Activated CD4-positive, alpha-beta T cell treated with anti-CD3 and anti-CD28 coated beads, Interleukin-2, amount 10 ng/mL, durations not matched to agents 24 days and 14 days (primary cell): ENCODE measurements around the gene WASF3. TPM values are rescaled to one million over a fixed set of nuclear protein-coding genes. Genes with fewer than 3 reads are reported as not detected.

Source experiments
- DNase-seq: peaks from one replicate; pipeline ENCODE4 v3.0.0; 2022
- H3K27ac Mint-ChIP-seq: one replicate; pipeline ENCODE4 v1.8.0; 2022; ENCODE audit warnings: mild to moderate bottlenecking, mixed read lengths
- H3K27me3 Mint-ChIP-seq: one replicate; pipeline ENCODE4 v1.8.0; 2022; ENCODE audit warnings: mixed read lengths
- H3K36me3 Mint-ChIP-seq: one replicate; pipeline ENCODE4 v1.8.0; 2022; ENCODE audit warnings: low read depth, mild to moderate bottlenecking, mixed read lengths
- H3K4me1 Mint-ChIP-seq: one replicate; pipeline ENCODE4 v1.8.0; 2021; ENCODE audit warnings: mixed read lengths
- H3K4me3 Mint-ChIP-seq: one replicate; pipeline ENCODE4 v1.8.0; 2022; ENCODE audit warnings: mild to moderate bottlenecking, moderate library complexity, mixed read lengths
- H3K9me3 Mint-ChIP-seq: one replicate; pipeline ENCODE4 v1.8.0; 2021; ENCODE audit warnings: mixed read lengths
- intact Hi-C: fragments of 100-400 bp; cut with micrococcal nuclease; formaldehyde crosslinking; loops from one replicate; pipeline ENCODE4 v1.15.1; 2023
- total RNA-seq: library from RNA; stranded (reverse); gene quantifications from 2 replicates; pipeline ENCODE4 v1.2.3, GENCODE V29; 2022

WASF3 gene
- total RNA-seq, 1 donor from 2014 or later = 0.07 TPM

DNA sequence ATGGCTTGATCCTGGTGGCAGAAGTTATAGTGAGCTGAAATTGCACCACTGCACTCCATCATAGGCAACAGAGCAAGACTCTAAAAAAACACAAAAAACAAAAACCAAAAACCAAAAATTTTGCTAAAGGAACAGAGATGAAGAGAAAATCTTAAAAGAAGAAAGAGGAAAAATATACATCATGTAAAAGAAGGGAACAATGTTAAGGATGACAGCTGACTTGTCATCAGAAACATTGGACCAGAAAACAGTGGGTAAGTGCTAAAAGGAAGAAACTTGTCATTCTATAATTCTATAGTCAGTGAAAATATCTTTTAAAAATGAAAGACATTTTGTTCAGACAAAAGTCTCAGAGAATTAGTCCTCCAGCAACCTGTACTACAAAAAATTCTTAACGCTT lies 93.8 kb downstream of the WASF3 start:
- H3K4me3 Mint-ChIP-seq = no peak overlapping the region
- H3K27me3 Mint-ChIP-seq = peaks cover 8% of the 10 kb centered on the region
- H3K9me3 Mint-ChIP-seq = no peaks in the 10 kb centered on the region
- intact Hi-C loops = no loop called here
- no peak for DNase-seq
- H3K4me1 Mint-ChIP-seq = no peaks in the 10 kb centered on the region
- no peak overlapping the region for H3K27ac Mint-ChIP-seq
- no peaks in the 10 kb centered on the region for H3K36me3 Mint-ChIP-seq

DNA sequence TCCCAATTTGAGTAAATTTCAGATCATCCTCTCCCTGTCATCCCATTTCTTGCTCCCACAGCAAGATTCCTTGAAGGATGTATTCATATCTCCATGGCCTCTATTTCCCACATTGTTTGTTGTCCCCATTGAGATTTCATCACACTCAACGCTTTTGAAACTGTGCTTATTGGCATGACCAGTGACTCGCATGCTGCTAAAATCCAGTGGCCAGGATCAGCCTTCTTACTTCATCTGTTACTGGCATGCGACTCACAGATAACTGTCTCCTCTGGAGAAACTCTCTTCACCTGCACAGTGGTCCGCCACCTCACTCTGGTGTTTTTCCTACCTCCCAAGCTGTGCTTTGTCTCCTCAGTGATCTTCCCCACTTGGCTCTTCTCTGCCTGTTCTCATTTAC lies 95.8 kb downstream of the WASF3 start:
- Mint-ChIP-seq H3K4me1 (no peaks in the 10 kb centered on the region), H3K4me3 (no peak overlapping the region), H3K9me3 (no peaks in the 10 kb centered on the region)

DNA sequence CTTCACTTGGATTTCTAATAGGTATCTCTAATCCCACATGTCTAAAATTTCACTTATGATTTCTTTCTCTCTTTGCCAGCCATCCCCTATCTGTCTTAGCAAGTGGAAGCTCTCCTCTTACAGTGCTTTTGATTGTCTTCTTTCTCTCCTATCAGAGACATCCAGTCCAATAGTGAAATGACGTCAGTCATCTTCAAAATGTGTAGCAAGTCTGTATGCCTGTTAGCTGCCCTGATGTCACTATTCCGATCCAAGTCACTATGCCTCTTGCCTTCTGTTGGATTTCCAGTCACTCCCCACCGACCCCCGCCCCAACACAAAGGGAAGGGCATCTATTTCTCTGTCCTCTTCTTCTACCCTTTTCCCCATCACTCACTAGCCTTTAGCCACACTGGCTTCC lies 96.4 kb downstream of the WASF3 start:
- H3K4me1 Mint-ChIP-seq = no peaks in the 10 kb centered on the region
- H3K27ac Mint-ChIP-seq = no peak overlapping the region
- intact Hi-C loops = no loop called here
- H3K27me3 Mint-ChIP-seq = no peaks in the 10 kb centered on the region
- H3K36me3 Mint-ChIP-seq = no peaks in the 10 kb centered on the region
- DNase-seq = no peak
- no peaks in the 10 kb centered on the region for H3K9me3 Mint-ChIP-seq
- H3K4me3 Mint-ChIP-seq = no peak overlapping the region

More for the DNA sequence above, 95.8 kb downstream of the WASF3 start:
- H3K27ac Mint-ChIP-seq = no peak overlapping the region
- no peaks in the 10 kb centered on the region for H3K36me3 Mint-ChIP-seq
- intact Hi-C loops = no loop called here
- no peaks in the 10 kb centered on the region for H3K27me3 Mint-ChIP-seq
- no peak for DNase-seq

DNA sequence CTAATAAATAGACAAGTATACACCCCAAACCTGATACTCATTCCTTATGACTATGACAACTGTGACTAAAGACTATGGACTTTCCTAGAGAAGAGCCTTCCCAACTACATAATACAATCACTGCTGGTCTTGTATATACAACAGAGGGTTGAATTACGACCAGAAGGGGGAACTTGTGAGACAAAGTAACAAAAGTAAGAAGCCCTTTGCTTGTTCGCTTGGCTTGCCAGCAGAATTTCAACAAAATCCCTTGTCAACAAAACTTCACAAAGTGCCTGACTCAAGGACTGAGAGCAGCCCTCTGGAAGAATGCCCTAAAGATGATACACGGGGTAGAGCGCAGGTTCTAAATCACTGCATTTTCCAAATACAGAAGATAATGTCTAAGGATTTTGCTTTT lies 99.4 kb downstream of the WASF3 start:
- H3K27me3 Mint-ChIP-seq = no peaks in the 10 kb centered on the region
- H3K36me3 Mint-ChIP-seq = no peaks in the 10 kb centered on the region
- no peak overlapping the region for H3K27ac Mint-ChIP-seq
- intact Hi-C loops = no loop called here
- H3K4me1 Mint-ChIP-seq = no peaks in the 10 kb centered on the region
- H3K4me3 Mint-ChIP-seq = no peak overlapping the region
- DNase-seq = no peak
- H3K9me3 Mint-ChIP-seq = no peaks in the 10 kb centered on the region

DNA sequence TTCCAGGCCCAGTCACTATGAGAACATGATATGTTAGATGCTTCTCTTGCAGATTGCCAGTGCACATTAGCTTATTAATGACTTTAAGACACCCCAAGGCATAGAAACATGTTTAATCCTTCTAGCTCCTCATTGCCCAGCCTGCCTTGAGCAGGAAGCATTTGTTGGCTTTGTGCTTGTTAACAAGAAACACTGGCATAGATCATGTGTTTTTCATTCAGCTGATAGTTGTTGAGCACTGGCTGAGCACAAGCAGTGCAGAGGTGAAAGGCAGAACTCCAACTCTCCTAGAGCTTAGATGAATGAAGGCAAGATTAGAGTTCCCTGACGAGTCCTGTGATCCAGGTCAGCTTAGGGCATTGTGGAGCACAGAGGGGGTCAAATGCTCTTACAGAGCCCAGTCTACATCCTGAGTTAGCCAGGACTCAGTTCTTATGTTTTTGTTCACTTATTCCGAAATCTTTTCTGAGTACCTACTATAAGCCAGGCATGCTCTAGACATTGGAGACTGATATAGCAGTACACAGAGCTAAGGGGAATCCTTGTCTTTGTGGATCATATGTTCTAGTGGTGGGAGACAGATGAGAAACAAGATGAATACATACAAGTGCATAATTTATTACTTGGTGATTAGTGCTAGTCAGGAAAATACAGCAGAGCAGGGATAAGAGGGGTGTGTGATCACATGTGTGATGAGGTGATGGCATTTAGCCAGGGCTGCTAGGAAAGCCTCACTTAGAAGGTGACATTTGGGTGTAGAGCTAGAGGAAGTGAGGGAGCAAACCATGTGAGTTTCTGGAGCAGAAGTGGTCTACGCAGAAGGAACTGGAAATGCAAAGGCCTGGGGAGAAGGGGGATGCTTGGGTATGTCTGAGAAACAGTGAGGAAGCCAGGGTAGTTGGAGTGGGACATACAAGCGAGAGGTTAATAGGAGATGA lies 101.2 kb downstream of the WASF3 start:
- no peak overlapping the region for H3K4me3 Mint-ChIP-seq
- DNase-seq = no peak
- no peaks in the 10 kb centered on the region for H3K36me3 Mint-ChIP-seq
- no peak overlapping the region for H3K27ac Mint-ChIP-seq
- no peaks in the 10 kb centered on the region for H3K9me3 Mint-ChIP-seq
- intact Hi-C loops = no loop called here
- H3K4me1 Mint-ChIP-seq = no peaks in the 10 kb centered on the region
- no peaks in the 10 kb centered on the region for H3K27me3 Mint-ChIP-seq

DNA sequence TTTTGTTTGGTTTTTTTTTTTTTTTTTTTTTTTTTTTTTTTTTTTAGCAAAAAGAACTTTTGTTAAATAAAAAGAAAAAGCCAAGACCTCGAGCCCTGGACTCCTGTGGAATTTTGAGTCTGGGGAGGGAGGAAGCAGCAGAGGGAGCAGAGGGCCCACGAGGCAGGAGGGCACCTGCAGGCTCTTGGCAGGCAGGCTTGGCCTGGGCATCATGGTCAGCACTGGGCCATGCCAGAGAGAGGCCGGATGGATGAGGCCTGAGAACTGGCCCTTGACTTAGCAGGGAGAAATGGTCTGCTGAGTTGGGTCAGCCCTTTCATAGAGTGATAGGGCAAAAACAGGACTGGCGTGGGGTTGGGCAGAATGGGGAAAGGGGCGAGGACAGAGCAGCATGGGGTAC lies 102.7 kb downstream of the WASF3 start:
- no peaks in the 10 kb centered on the region for H3K36me3 Mint-ChIP-seq
- H3K4me1 Mint-ChIP-seq = no peaks in the 10 kb centered on the region
- H3K27ac Mint-ChIP-seq = no peak overlapping the region
- H3K27me3 Mint-ChIP-seq = peaks cover 3% of the 10 kb centered on the region
- no peaks in the 10 kb centered on the region for H3K9me3 Mint-ChIP-seq
- intact Hi-C loops = no loop called here
- DNase-seq = no peak
- H3K4me3 Mint-ChIP-seq = no peak overlapping the region

DNA sequence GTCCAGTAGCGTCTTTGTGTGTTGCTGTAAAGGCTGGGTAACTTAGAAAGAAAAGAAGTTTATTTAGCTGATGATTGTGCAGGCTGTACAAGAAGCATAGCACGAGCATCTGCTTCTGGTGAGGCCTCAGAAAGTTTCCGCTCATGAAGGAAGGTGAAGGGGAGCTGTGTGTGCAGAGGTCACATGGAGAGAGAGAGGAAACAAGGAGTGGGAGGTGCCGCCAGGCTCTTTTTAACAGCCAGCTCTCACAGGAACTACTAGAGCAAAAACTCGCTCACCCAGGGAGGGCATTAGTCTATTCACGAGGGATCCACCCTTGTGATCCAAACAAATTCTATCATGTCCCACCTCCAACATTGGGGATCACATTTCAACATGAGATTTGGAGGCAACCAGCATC lies 103.3 kb downstream of the WASF3 start:
- no peaks in the 10 kb centered on the region for H3K9me3 Mint-ChIP-seq
- no peak for DNase-seq
- H3K36me3 Mint-ChIP-seq = no peaks in the 10 kb centered on the region
- no peaks in the 10 kb centered on the region for H3K4me1 Mint-ChIP-seq
- H3K4me3 Mint-ChIP-seq = no peak overlapping the region
- H3K27me3 Mint-ChIP-seq = peaks cover 3% of the 10 kb centered on the region
- intact Hi-C loops = no loop called here
- H3K27ac Mint-ChIP-seq = no peak overlapping the region

DNA sequence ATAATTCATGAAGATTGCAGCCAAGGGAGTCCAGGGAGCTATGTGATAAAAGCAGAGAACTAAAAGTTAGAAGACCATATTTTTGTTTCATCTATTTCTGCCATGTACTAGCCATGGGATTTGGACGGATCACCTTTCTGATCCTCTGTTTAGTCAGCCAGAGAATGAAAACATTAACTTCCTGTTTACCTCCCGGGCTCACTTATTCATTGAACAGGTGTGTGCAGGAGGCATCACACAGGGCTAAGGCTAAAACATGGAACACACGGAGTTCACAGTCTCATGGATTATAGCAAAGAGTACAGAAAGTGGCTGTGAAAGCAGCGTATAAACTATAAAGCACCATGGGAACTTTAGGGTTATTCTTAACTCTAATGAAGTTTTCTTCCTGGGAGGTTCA lies 106.3 kb downstream of the WASF3 start:
- intact Hi-C loops = no loop called here
- H3K27ac Mint-ChIP-seq = no peak overlapping the region
- H3K4me1 Mint-ChIP-seq = no peaks in the 10 kb centered on the region

DNA sequence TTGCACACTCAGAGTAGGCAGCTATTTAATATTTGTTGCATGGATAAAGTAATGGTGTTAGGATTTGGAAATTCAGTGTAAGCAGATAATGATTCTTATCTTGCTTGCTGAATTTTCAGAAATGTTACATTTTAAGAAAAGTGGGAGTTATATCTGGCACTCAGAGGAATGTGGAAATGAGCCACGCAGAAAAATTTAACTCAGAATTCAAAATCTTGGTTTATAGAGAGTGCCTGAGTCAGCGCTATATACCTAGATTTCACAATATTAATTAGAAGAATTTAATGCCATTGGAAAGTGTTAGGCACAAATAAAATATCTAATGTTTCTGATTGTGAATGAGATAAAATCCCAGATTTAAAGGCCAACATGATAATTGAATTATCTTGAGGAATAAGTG lies 106.8 kb downstream of the WASF3 start:
- intact Hi-C loops = no loop called here
- H3K9me3 Mint-ChIP-seq = no peaks in the 10 kb centered on the region

More for the DNA sequence above, 106.3 kb downstream of the WASF3 start:
- DNase-seq = no peak
- no peaks in the 10 kb centered on the region for H3K36me3 Mint-ChIP-seq
- H3K4me3 Mint-ChIP-seq = no peak overlapping the region
- peaks cover 7% of the 10 kb centered on the region for H3K27me3 Mint-ChIP-seq
- H3K9me3 Mint-ChIP-seq = no peaks in the 10 kb centered on the region

DNA sequence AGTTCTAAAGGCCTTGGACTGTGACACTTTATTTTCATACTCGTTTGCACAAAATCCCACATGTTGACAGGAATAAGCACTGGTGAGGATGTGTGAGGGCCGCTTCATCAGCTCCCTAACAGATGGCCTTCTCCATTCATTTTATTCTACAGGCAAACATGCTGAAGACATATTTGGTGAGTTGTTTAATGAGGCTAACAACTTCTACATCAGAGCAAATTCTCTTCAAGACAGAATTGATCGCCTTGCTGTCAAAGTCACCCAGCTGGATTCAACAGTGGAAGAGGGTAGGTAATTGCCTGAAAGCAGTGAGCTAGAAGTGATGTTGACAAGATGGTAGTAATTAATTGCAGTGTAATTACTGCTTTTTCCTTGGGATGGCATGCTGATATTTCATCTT lies 107.4 kb downstream of the WASF3 start:
- DNase-seq = no peak
- Mint-ChIP-seq H3K27me3 (peaks cover 7% of the 10 kb centered on the region), H3K4me3 (no peak overlapping the region), H3K4me1 (no peaks in the 10 kb centered on the region), H3K36me3 (no peaks in the 10 kb centered on the region), H3K9me3 (no peaks in the 10 kb centered on the region), H3K27ac (no peak overlapping the region)
- intact Hi-C loops = no loop called here

More for the DNA sequence above, 106.8 kb downstream of the WASF3 start:
- Mint-ChIP-seq H3K4me3 (no peak overlapping the region), H3K4me1 (no peaks in the 10 kb centered on the region), H3K27me3 (peaks cover 7% of the 10 kb centered on the region), H3K36me3 (no peaks in the 10 kb centered on the region), H3K27ac (no peak overlapping the region)
- DNase-seq = no peak

DNA sequence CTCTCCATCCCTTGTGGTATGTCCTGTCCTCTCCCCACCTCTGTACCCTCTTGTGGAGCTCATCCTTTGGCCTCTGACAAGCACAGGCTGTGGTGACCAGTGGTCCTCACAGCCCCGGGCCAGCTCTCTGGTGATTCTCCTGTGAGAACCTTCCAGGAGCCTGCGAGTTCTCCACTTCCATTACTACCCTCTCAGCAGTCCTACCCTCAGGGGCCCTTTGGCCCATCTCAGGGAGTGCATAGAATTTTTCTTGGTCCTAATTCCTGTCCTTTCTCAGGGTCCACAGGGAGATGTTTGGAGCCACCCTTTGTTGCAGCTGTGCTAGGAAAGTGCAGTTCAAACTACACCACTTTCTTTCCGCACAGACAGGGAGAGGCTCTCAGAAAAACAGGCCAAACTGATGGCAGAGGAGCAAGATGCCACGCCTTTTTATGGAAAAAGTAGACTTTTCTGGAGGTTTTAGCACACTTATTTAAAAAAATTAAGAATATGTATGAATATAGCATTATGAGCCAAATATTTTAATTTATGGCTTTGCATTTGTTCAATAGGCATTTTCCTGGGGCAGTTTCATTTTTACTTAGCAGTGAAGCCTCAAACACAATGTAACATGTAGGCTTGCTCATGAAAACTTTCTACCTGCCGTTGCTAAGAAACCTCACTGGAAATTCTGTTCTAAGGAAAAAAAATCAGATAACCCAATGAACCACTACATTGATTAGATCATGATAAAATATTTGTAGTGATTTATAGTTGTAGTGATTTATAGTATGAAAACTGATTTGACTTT lies 111.1 kb downstream of the WASF3 start:
- H3K36me3 Mint-ChIP-seq = no peaks in the 10 kb centered on the region
- no peak overlapping the region for H3K4me3 Mint-ChIP-seq
- peaks cover 11% of the 10 kb centered on the region for H3K27me3 Mint-ChIP-seq
- no peaks in the 10 kb centered on the region for H3K4me1 Mint-ChIP-seq
- intact Hi-C loops = no loop called here
- DNase-seq = no peak
- H3K9me3 Mint-ChIP-seq = no peaks in the 10 kb centered on the region
- H3K27ac Mint-ChIP-seq = no peak overlapping the region

DNA sequence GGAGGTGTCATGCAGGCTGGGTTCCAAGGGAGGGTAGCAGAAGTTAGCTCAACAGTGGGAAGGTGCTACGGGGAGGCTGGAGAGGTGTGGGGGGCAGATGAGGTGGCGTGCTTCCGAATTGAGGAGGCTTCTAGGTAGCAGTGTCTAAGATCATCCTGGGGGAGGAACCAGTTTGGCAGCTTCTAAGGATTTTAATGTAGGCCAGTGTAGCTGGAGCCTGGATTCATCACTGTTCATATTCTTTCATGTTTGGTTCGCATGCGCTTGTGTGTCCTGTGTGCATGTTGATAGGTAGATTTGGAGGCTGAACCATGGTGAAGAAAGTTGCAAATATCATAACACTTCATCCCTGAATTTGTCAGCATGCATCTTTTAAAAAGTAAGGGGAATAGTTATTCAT lies 116.4 kb downstream of the WASF3 start:
- Mint-ChIP-seq H3K4me3 (no peak overlapping the region), H3K36me3 (no peaks in the 10 kb centered on the region), H3K9me3 (no peaks in the 10 kb centered on the region), H3K27ac (no peak overlapping the region), H3K27me3 (peaks cover 8% of the 10 kb centered on the region), H3K4me1 (no peaks in the 10 kb centered on the region)
- intact Hi-C loops = no loop called here
- DNase-seq = no peak

DNA sequence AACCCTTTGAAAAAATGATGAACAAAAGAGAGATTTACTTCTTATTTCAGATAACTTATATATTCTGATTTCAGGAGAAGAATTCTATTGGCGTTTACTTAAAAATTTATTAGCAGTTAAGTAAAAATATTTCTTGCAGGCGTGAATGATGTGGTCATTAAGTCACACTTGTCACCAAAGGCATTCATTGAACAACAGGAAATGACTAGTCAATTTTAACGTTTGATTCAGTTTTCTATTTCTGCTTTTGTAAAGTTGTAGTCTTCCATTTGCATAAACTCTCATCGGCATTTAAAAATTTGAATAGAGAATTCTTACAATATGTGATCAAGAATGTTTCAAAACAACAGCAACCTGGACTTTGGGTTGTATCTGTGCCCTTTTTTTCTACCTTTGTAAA lies 119.7 kb downstream of the WASF3 start:
- H3K36me3 Mint-ChIP-seq = no peaks in the 10 kb centered on the region
- H3K27me3 Mint-ChIP-seq = peaks cover 5% of the 10 kb centered on the region
- DNase-seq = no peak
- intact Hi-C loops = no loop called here
- H3K4me3 Mint-ChIP-seq = no peak overlapping the region
- no peak overlapping the region for H3K27ac Mint-ChIP-seq
- no peaks in the 10 kb centered on the region for H3K4me1 Mint-ChIP-seq
- no peaks in the 10 kb centered on the region for H3K9me3 Mint-ChIP-seq

DNA sequence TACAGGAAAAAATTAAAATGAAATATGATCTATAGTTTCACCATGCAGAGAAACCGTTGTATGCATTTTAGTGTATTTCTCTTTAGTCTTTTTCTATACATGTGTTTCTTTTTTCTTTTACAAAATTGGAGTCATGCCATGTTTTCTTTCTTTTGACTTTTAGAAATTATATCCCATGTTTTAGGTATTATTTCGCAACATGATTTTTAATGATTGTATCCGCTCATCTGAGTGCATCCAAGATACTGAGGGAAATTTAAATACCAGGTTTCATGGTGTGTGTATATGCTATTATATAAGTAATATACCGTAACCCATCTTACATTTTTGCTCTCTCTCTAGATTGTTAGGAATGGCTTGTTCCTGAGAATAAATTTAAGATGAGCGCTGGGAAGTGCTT lies 120.8 kb downstream of the WASF3 start:
- Mint-ChIP-seq H3K9me3 (no peaks in the 10 kb centered on the region), H3K27ac (no peak overlapping the region), H3K4me3 (no peak overlapping the region), H3K27me3 (peaks cover 4% of the 10 kb centered on the region), H3K4me1 (no peaks in the 10 kb centered on the region), H3K36me3 (no peaks in the 10 kb centered on the region)
- DNase-seq = no peak
- intact Hi-C loops = no loop called here
